HPDE6-E6E7 (cell line): Measurements from ENCODE around the gene ECE2.
"Not testable (repeated sequence)": the region's sequence is repeated elsewhere in the genome, so short reads cannot be mapped to it uniquely, and the experiment has no call there.

Experiments
- DNase-seq: peaks from one replicate; pipeline ENCODE4 v3.0.0; 2011; ENCODE audit warnings: missing footprints; ENCODE audit errors: extremely low spot score

ECE2 gene

GRCh38 chr3:184336547-184337398 lies 61.0 kb downstream of the ECE2 start:
- DNase-seq: no peak

GRCh38 chr3:184337399-184337714 lies 61.5 kb downstream of the ECE2 start, which contains the start of gene FAM131A:
FAM131A (plus strand) TSS chr3:184337600; CDS start chr3:184337631, 31 bp downstream.
- DNase-seq: no peak

- DNase-seq: no peak
Measured at GRCh38 chr3:184337981-184338380, 62.2 kb downstream of the ECE2 start.

GRCh38 chr3:184338511-184338945 lies 62.7 kb downstream of the ECE2 start:
- no peak for DNase-seq

- no peak for DNase-seq
Measured at GRCh38 chr3:184339001-184339400, 63.2 kb downstream of the ECE2 start.

GRCh38 chr3:184339451-184340135 lies 63.8 kb downstream of the ECE2 start:
- not testable (repeated sequence) for DNase-seq

- DNase-seq: peak; percentile 94
Measured at GRCh38 chr3:184341925-184342324, 66.1 kb downstream of the ECE2 start.
